ENCODE data around the gene PRR20G. TPM values are rescaled to one million over a fixed set of nuclear protein-coding genes. Genes with fewer than 3 reads are reported as not detected.

Gene PRR20G
- total and polyA plus RNA-seq, 2 donors (not counting 1 experiment from before 2014, with no cell fraction given): not detected

GRCh38 chr3:127329631-127330285 is 41.9 kb upstream of the PRR20G start:
- Mint-ChIP-seq H3K4me1 (no peaks in the 10 kb centered on the region), H3K4me3 (no peak overlapping the region), H3K27ac (no peak overlapping the region), H3K9me3 (ENCODE audit: insufficient read depth) (peaks cover 20% of the 10 kb centered on the region), H3K27me3 (peaks cover 5% of the 10 kb centered on the region)
- ChIA-PET POLR2A (no interaction called here), CTCF (no interaction called here)
- no peaks in the 10 kb centered on the region for H4K20me1 ChIP-seq (ENCODE audit: control insufficient read depth, insufficient read depth, low read length, poor library complexity, severe bottlenecking)
- no peaks in the 10 kb centered on the region for H3K27me3 ChIP-seq (replicated peaks in 1 of 4; ENCODE audit: control extremely low read depth in 1 of 4, control insufficient read depth in 3 of 4, insufficient read depth in 4 of 4, low read length in 3 of 4)
- ATAC-seq (ENCODE audit: low read depth) (no peak), DNase-seq (no peak)
- TF ChIP-seq EZH2 (IDR thresholded peaks at IDR 0.05; ENCODE audit: borderline replicate concordance, insufficient read depth, low read depth, low read length, poor library complexity, severe bottlenecking): no peak
- no peak for TF ChIP-seq CTCF (IDR thresholded peaks at IDR 0.05)
- no peak overlapping the region for H3K4me3 ChIP-seq (ENCODE audit: control extremely low read depth in 1 of 5, extremely low read depth in 1 of 5, insufficient read depth in 1 of 5, low read depth in 2 of 5, low read length in 4 of 5)
- no peaks in the 10 kb centered on the region for H3K36me3 ChIP-seq (replicated peaks in 1 of 2; ENCODE audit: control extremely low read depth in 1 of 2, control insufficient read depth in 1 of 2, extremely low read depth in 1 of 2, insufficient read depth in 2 of 2, low read length in 1 of 2)
- H3K4me2 ChIP-seq (replicated peaks; ENCODE audit: low read depth, low read length, poor library complexity, severe bottlenecking): no peak overlapping the region
- intact Hi-C loops (cut with micrococcal nuclease): no loop called here
- H2AFZ ChIP-seq (ENCODE audit: insufficient read depth, low read depth, low read length, poor library complexity, severe bottlenecking): no peak overlapping the region
- 100% methylated on average over 2 of the region's 2 CpGs for WGBS (ENCODE audit: insufficient coverage)
- no peaks in the 10 kb centered on the region for H3K79me2 ChIP-seq (ENCODE audit: control insufficient read depth, insufficient read depth, low read length)
- no peaks in the 10 kb centered on the region for H3K4me1 ChIP-seq (ENCODE audit: control insufficient read depth in 2 of 2, insufficient read depth in 2 of 2, low read length in 2 of 2)
- no peak overlapping the region for H3K27ac ChIP-seq (ENCODE audit: low read length in 2 of 2)
- H3K9me3 ChIP-seq (ENCODE audit: control extremely low read depth in 1 of 3, control insufficient read depth in 2 of 3, insufficient read depth in 1 of 3, low read length in 2 of 3): peaks cover 0 to 29% (median 15%) of the 10 kb centered on the region in 3 donors
- no peak overlapping the region for H3K9ac ChIP-seq (ENCODE audit: low read length)

DNA sequence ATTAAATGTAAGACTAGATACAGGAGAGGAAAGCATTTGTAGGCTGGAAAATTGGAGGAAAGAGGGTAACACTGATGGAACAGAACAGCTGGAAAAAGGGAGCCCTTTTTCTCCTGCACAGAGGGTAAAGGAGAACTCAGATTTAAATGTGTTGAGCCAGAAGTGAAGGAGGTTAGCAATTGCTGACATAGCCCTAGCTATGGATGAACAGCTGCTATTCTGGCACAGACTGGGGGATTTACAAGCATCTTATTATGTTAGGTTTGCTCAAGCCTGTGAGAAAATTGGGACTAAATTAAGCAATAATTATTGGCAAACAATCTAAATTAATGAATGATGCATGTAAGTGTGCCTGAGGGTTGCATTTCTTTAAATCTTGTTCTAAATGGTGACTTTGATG is 40.6 kb upstream of the PRR20G start:
- no peaks in the 10 kb centered on the region for H3K4me1 Mint-ChIP-seq
- H3K4me1 ChIP-seq (ENCODE audit: control insufficient read depth in 2 of 2, insufficient read depth in 2 of 2, low read length in 2 of 2): no peaks in the 10 kb centered on the region
- no peak overlapping the region for H3K27ac Mint-ChIP-seq
- no peak overlapping the region for H3K9ac ChIP-seq (ENCODE audit: low read length)
- no peak overlapping the region for H3K4me3 Mint-ChIP-seq
- no peaks in the 10 kb centered on the region for H3K36me3 ChIP-seq (replicated peaks in 1 of 2; ENCODE audit: control extremely low read depth in 1 of 2, control insufficient read depth in 1 of 2, extremely low read depth in 1 of 2, insufficient read depth in 2 of 2, low read length in 1 of 2)
- TF ChIP-seq EZH2 (IDR thresholded peaks at IDR 0.05; ENCODE audit: borderline replicate concordance, insufficient read depth, low read depth, low read length, poor library complexity, severe bottlenecking): no peak
- TF ChIP-seq CTCF (IDR thresholded peaks at IDR 0.05): no peak
- H2AFZ ChIP-seq (ENCODE audit: insufficient read depth, low read depth, low read length, poor library complexity, severe bottlenecking): no peak overlapping the region
- H3K27me3 ChIP-seq (replicated peaks in 1 of 4; ENCODE audit: control extremely low read depth in 1 of 4, control insufficient read depth in 3 of 4, insufficient read depth in 4 of 4, low read length in 3 of 4): no peaks in the 10 kb centered on the region
- no peak overlapping the region for H3K4me2 ChIP-seq (replicated peaks; ENCODE audit: low read depth, low read length, poor library complexity, severe bottlenecking)
- ChIA-PET CTCF (no interaction called here), POLR2A (no interaction called here)
- DNase-seq: no peak
- H3K9me3 ChIP-seq (ENCODE audit: control extremely low read depth in 1 of 3, control insufficient read depth in 2 of 3, insufficient read depth in 1 of 3, low read length in 2 of 3): peaks cover 0 to 32% (median 15%) of the 10 kb centered on the region in 3 donors
- intact Hi-C loops (cut with micrococcal nuclease): no loop called here
- H3K27me3 Mint-ChIP-seq: peaks cover 5% of the 10 kb centered on the region
- no peak overlapping the region for H3K4me3 ChIP-seq (ENCODE audit: control extremely low read depth in 1 of 5, extremely low read depth in 1 of 5, insufficient read depth in 1 of 5, low read depth in 2 of 5, low read length in 4 of 5)
- no peak overlapping the region for H3K27ac ChIP-seq (ENCODE audit: low read length in 2 of 2)
- H4K20me1 ChIP-seq (ENCODE audit: control insufficient read depth, insufficient read depth, low read length, poor library complexity, severe bottlenecking): no peaks in the 10 kb centered on the region
- peaks cover 16% of the 10 kb centered on the region for H3K9me3 Mint-ChIP-seq (ENCODE audit: insufficient read depth)
- no peaks in the 10 kb centered on the region for H3K79me2 ChIP-seq (ENCODE audit: control insufficient read depth, insufficient read depth, low read length)
- ATAC-seq (ENCODE audit: low read depth): no peak

Data from B cell (primary cell).